Activated CD4-positive, alpha-beta T cell treated with anti-CD3 and anti-CD28 coated beads, Interleukin-2, amount 50 U/mL, for 24 hours (primary cell): ENCODE results near the gene IMMP2L.

ENCODE experiments used
- DNase-seq, 2 donors: peaks; one replicate each; pipeline ENCODE4 v3.0.0-alpha.2; 2020; ENCODE audit warnings: low read depth in 1 of 2, low spot score in 1 of 2

The IMMP2L gene

DNA sequence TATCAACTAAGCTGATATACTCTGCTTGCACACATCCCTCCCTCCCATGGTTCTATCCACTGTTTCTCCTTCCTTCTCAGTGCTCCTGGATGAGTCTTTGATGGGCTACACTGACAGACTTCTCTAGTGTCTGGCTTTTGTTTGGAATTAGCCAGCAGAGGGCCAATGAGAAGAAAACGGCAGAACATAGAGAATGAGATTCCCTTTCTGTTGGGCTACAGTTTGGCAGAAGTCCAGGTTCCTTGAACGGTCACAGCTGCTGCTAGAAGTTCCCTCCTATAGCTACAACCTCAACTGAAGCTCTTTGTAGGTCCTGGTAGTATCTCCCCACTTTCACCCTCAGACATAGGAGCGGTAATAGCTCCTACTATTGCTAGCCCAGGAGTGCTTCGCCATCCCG, 722.4 kb downstream of the IMMP2L start:
- DNase-seq, result no peak

DNA sequence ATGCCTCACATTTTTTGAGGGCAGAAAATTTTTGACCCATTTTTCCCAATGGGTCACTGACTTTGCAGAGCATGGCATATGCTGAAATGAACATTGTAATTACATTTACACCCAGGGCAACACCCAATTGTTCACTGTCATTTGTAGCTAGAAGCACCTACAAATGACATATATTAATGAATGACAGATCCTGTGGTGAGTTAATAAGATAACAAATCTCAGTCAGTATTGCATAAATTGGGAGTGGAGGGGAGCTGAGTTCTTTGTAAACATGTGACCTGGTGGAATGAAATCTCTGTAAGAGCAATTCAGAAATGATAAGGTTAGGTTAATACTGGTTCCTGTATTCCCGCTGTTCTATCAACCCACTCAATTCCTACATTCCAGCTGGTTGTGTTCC, 726.4 kb downstream of the IMMP2L start:
- DNase-seq, result no peak

DNA sequence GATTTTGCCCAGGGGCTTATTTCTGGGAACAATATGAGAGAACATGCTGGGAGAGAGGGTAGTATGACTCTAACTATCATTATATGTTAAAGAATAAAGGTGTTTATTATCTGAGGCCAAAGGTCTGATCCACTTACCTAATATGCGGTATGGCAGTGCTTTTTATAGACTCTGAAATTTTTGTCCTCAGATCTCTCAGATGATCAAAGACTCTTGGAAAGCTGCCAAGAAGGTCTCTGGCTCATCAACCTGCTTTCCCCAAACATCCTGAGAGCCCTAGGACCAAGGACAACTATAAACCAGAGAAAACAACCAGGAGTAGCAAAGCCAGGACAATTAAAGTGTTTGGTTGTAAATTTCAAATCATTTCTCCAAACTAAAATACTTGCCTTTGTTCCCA, 727.1 kb downstream of the IMMP2L start:
- peak in 1 of 2 donors; percentile 2 for DNase-seq

DNA sequence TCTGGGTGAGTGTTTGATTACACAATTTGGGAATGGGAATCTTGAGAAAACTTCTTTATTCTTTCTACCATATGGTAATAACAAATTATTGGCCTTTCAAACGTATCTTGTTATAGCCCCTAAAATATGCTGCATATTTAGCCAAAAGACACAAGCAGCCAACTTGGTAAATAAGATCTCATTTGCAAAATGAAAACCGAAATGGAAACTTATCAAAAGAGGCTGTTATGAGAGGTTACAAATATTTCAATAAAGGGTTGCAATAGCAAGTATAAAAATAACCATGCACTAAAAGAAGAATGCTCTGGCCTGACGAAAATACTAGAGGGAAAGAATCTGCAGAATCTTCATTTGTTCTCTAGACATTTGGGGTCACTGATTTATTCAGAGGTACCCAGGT, 730.9 kb downstream of the IMMP2L start:
- no peak for DNase-seq

DNA sequence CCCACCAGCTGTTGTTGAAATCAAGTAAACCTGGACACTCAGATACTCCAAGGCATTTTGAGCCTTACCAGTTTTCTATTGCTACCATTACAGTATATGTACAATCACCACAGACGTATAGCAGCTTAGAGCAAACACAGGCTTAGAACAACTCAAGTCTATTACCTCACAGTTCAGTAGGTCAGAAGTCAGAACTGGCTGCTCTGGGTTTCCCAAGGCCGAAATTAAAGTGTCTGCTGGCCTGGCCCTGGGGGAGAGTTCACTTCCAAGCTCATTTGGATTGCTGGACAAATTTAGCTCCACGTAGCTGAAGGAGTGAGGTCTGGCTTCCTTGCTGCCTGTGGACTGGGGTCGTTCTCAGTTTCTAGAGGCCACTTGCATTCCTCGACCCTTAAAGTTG, 731.5 kb downstream of the IMMP2L start:
- DNase-seq, result no peak

DNA sequence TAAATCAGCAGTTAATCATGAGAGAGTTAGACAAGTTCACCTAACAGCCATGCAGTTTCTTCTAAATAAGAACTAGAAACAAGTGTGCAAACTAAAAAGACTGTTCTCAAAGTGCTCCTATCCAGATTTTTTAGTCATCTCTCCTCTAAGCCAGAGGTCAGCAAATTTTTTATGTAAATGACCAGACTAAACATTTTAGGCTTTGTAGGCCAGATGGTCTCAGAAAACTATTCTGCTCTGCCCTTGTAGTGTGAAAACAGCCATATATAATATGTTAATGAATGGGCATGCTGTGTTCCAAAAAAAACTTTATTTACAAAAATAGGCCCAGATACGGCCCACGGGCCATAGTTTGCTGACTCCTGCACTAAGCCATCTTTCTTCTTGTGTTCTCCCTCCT, 734.4 kb downstream of the IMMP2L start:
- no peak for DNase-seq

DNA sequence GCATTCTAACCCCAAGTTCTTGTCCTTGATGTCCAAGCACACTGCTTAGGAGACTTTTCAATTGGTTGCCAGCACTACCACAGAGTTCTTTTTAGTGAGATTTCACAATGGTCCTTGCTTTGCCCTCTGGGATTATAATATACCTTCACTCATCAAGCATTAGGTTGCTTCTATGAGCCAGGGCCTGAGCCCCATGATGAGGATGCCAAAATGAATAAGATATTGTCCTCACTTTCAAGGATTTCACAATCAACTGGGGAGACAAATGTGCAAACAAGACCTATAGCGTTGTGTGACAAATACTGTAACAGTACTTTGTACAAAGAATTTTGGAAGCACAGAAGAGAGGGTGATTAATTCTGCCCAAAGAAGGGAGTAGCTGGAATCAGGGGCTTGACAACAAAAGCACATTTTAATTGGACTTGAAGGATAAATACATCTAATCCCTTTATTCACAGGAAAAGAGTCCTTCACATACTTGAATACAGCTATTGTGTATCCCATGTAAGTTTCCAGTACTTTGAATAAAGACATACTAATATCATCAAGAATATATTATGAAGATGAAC, 734.9 kb downstream of the IMMP2L start:
- DNase-seq, result no peak

DNA sequence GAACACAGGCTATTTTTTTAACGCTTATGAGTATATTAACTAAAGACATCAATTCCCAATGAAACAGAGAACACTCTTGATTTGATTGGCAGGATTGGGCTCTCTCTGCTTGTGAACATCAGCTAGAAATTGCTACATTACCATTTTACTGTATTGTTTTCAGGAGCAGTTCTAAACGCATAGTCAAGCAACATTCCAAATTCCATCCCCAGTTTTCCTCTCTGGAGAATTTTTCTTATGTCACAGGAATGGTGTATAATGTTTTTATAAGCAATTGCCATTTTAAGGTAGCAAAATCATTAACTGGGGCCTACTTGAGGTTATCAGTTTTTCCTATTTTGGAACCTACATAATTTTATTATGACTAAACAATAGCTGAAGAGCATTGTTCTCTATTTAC, 748.3 kb downstream of the IMMP2L start:
- no peak for DNase-seq

DNA sequence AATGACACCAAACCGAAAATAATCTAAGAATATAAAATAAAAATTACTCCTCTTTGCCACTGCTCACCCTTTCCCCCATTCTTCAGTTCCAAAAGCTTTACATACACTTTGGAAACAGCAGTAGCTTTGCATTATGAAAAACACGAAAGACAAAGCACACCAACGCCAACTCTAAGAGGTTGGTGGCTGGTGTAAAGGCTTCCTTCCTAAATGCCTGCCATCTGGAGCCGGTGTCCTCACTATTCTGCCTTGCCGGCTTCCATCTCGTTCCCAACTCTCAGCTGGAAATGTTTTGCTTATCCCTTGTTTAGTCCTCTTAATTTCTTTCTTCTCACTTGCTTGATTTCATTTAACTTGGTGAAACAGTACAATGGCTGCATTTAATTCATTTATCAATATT, 752.5 kb downstream of the IMMP2L start:
- DNase-seq, result no peak

DNA sequence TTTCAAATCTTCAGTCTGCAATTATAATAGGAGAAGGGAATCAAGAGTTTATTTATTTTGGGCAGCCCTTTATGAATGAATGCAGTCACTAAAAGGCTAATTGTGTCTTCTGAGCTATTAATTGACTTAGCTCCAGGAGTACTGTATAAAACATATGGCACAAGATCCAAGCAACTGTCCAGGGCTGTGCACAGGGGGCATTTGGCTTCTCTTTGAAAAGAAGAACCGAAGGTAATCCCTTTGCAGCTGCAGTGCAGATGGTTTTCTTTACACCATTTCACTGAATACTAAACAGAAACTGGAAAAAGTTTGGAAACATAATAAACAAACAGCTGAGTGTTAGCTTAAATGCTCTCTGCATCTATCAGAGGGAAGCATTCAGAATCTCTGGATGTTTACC, 753.9 kb downstream of the IMMP2L start:
- DNase-seq, result no peak

DNA sequence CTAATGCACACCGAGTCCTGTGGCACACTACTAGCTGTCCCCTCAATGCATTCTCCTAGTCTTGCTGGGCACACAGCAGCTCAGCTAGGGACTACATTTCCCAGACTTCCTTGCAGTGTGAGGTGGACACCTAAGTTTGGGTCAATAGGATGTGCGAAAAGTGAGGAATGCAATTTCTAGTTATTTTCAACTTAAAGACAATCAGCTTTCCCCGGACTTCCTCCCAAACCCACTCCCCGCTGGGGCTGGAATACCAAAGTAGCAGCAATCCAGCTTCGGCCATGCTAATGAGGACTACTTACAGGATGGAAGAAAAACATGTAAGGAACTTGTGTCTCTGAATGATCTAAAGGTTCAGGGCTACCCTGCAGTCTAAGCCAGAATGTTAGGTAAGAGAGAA, 757.8 kb downstream of the IMMP2L start:
- no peak for DNase-seq

DNA sequence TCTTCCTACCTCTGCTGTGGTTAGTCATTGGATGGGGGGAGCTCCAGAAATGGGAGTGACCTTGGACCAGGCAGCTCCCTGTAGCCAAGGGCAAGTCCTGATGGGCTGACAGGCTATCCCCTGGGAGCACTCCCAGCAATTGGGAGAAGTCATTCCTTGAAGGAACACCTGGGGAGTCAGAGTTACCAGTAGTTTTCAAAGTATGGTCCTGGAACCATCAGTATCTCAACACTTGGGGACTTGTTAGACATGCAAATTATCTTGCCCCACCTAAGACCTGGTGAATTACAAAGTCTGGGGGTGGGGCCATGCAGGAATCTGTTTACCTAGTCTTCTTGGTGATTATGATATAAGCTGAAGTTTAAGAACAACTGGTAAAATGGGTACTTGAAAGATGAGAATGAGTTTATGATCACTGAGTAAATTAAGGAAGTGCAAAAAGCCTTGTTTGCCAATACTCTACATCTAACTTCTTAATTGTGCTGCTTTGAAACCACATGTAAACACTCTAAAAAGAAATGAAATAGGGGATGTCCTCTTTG, 758.6 kb downstream of the IMMP2L start:
- no peak for DNase-seq

DNA sequence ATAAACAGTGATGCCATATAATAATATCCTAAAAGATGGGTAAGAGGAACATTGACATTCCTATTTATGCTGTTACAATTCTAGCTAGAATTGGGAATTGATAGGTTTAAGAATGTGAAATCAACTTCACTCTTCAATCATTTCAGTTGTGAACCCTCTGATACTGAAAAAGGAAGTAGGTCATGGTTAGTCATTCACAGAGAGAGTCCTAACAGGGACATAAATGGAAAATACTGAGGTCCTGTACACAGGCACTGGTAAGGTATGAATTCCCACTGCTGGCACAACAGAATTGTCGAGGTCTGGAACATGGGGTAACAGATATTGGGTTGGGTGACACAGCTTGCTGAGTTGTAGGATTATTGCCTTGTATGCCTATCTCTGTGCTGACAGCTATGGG, 760.8 kb downstream of the IMMP2L start:
- no peak for DNase-seq

DNA sequence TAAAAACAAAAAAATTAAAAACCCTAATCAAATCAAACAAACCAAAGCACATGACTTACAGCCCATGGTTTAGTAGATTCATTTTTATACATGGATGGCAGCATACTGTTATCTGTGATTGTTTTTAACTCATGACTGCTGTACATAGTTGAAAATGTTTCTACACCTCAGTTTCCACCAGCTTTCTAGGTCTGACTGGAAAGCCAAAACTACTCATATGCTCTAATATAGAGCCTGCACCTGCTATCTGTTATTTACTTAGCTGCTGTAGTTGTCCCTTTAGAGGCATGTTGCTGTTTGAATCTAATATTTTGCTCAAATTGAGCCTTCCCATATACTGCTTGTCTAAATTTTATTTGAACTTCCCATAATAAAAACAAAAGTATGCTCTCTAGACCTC, 761.3 kb downstream of the IMMP2L start:
- DNase-seq, result no peak

DNA sequence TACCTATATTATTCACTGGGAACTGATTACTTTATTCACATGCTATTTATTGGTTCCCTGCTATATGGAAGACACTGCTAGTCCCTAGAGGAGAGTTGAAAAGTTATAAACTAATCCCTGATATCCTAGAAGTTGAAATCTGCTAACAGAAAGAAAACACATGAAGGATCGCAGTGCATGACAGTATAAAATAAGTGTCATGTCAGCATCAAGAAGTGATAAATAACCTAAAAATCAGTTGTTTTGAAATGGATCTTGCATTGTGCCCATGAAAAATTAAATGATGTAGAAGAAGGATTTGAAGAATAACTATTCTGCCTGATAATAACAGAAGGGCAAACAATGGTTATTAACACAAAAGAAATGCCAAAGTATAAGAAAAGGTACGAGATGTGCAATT, 764.6 kb downstream of the IMMP2L start:
- no peak for DNase-seq

DNA sequence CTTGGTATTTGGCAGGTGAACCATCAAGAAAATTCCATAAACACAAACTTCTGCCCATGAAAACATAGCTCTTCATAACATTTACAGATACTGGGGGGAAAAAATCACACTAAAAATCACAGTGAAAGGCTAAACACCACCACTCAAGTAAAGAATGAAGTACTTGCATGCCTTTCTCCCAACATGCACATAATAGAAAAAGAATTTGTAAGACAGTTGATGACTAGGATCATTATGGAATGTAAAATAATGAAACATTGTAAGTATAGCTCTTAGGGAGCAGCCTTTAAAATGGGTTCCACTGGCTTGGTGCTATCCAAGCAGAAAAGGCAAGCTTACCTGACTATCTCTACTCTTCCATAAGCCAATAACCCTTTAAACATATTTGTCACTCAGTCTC, 771.3 kb downstream of the IMMP2L start:
- no peak for DNase-seq

DNA sequence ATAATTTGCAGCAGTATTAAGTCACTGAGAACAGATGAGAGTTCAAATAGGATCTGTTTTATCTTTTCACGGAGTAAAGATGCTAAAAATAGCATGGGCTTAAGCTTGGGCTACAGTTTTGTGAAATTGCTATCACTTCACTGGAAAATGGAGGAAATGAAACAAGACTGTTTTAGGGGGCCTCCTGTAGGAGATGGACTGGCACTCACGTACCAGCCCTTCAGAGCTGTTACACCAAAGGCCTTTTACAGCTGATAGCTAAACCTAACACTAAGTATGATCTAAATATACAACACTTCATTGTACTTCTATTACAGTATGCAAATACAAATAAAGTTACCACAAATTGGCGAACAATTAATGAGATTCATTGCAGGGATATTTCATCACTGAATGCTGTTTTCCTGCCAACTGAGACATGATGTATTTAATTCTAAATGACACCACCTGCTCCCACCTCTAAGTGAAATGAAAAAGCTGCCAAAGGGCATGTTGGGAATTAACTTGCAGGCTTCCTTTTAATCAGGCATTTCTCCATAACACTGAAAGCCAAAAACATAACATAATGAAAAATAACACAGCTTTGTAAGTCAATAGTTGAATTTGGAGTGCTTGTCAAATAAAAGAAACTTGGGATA, 775.8 kb downstream of the IMMP2L start:
- DNase-seq, result no peak

DNA sequence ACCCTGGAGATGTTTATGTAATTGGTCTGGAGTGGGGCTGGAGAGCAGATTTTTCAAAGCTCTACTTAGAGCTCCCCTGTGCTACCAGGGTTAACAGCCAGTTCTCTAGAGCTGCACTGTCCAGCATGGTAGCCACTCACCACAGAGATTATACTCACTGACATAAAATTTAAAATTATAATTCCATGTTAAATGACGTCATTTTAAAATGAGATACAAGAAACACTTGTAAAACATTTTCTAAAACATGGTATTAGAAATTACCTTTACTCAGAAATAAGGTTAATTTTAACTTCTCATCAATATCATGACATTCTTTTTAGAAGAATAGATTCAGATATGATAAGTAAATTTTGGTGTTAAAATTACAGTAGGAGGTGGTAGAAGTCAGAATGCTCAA, 777.5 kb downstream of the IMMP2L start:
- DNase-seq, result no peak

DNA sequence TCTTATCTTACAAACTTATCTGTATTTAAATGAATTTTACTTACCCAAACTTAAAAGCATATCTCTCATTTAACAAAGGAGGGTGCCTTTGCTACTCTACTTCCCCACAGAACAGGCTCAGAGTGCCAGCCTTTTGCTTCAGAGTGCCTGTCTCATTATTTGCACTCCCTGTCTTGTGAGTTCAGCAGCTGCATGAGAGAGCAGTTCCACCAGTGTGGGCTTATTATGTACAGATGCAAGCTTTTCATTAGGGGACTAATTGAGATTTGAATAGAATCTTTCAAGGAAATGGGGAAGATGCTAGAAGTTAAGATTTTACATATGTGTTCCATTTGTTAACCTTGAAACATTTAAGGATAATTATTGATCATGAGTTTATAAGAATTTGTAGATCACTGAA, 781.6 kb downstream of the IMMP2L start:
- DNase-seq, result no peak

DNA sequence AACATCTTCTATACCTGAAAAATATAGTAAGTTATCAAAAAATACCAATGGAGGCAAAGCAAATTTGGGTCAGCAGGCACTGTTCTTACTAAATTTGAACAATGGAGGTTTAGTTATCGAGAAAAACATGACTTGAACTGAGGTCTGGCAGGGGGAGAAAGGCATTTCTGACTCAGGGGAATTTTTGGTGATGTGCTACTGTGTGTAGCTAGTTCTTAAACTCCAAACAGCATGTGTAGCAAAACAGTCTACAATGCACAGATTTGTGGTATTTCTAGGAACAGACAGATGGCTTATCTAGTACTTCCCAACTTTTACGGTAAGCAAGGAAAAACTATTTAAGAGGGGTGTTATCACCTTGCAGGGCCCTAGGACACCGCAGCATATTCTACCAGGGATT, 783.0 kb downstream of the IMMP2L start:
- no peak for DNase-seq

DNA sequence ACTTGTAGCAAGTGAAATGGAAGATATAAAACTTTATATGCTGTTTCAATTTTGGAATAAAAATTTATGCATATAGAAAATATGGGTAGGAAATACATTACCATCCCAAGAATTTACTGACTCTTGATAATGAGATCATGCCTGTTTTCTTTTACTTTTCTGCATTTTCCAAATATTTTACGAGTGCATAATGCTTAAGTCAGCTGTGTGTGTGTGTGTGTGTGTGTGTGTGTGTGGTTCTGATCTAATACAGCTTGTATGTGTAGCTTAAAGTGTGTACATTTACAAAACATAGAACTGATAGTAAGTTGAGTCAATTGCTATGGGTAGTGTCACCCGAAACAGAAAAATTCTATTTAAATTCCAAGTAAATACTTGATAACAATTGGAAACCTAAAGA, 787.2 kb downstream of the IMMP2L start:
- DNase-seq, result no peak

DNA sequence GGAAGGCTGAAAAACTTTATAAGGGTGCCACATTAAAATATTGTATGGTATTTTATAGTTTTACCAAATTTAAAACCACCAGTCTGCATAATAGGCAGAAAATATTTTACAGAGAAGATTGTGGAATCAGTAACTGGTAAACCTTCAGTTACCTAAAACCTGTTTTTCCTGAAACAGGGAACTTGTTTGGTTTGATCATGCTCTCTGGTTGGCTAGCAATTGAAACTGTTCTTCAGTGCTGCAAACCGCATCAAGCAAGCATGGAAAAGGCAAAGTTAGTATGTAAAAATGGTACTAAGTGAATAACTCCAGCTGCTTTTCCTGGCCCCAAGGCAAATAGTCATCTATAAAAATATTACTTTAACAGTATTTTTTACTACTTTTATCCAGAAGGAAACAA, 788.2 kb downstream of the IMMP2L start:
- DNase-seq, result no peak

DNA sequence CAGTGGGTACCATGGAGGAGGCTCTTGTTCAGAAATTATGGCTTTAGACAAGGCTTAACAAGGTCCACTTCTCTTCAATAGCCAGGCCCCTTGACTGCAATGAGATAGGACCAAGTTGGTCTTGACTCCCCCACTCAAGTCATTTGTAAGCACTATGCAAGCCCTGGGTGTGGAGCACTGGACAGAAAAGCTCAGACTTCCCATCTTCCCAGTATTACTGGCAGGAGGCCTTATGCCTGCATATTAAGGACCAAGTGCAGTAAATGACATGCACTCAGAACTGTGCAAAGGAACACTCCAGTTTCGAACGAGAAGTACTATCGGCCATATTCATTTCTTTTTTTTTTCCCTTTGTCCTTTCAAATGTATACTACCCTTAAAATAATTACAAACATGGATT, 789.7 kb downstream of the IMMP2L start:
- no peak for DNase-seq
